CD14-positive monocyte (primary cell): ENCODE results near the gene SLC12A9. TPM values are rescaled to one million over a fixed set of nuclear protein-coding genes. Genes with fewer than 3 reads are reported as not detected.

Experiments
- DNase-seq, 3 donors: peaks; one replicate each; pipeline ENCODE4 v3.0.0-alpha.2; 2011 to 2022
- H2AFZ ChIP-seq: 2 replicates; pipeline ENCODE4 v1.6.0; 2012; ENCODE audit warnings: mild to moderate bottlenecking, low read depth, low read length, inconsistent platforms; ENCODE audit not compliant: insufficient read depth, poor library complexity, severe bottlenecking
- H3K27ac ChIP-seq, 2 donors: 1 replicate in 1 of 2; 2 replicates in 1 of 2; pipeline ENCODE4 v1.5.1; 2012 to 2013; ENCODE audit warnings: low read length in 2 of 2, control low read depth in 1 of 2, inconsistent platforms in 1 of 2, low read depth in 1 of 2, mild to moderate bottlenecking in 1 of 2
- H3K27me3 ChIP-seq, 2 donors: one replicate each; pipeline versions ENCODE4 v1.6.0 to v1.6.1; 2011 to 2013; ENCODE audit warnings: low read length in 2 of 2; ENCODE audit not compliant: control insufficient read depth in 2 of 2, insufficient read depth in 2 of 2
- H3K36me3 ChIP-seq, 2 donors: replicated peaks in 1 of 2; 1 replicate in 1 of 2; 2 replicates in 1 of 2; pipeline versions ENCODE4 v1.5.1 to v1.6.1; 2012 to 2013; ENCODE audit warnings: low read length in 2 of 2, control low read depth in 1 of 2, inconsistent platforms in 1 of 2, mild to moderate bottlenecking in 1 of 2; ENCODE audit not compliant: insufficient read depth in 2 of 2, control insufficient read depth in 1 of 2
- H3K4me1 ChIP-seq, 2 donors: 1 replicate in 1 of 2; 2 replicates in 1 of 2; pipeline versions ENCODE4 v1.5.1 to v1.6.1; 2012 to 2013; ENCODE audit warnings: low read length in 2 of 2, control low read depth in 1 of 2, inconsistent platforms in 1 of 2, mild to moderate bottlenecking in 1 of 2, moderate library complexity in 1 of 2; ENCODE audit not compliant: insufficient read depth in 2 of 2, control insufficient read depth in 1 of 2
- H3K4me2 ChIP-seq: replicated peaks from 2 replicates; pipeline ENCODE3; 2012; ENCODE audit warnings: low read length, moderate library complexity, mild to moderate bottlenecking; ENCODE audit not compliant: poor library complexity, severe bottlenecking; ENCODE audit errors: extremely low read depth
- H3K4me3 ChIP-seq, 3 experiments: fragments of 200-600 bp in 1 of 3; sonication (generic) in 1 of 3; replicated peaks in 1 of 3; 1 replicate in 2 of 3; 2 replicates in 1 of 3; pipeline ENCODE4 v1.5.1; 2011 to 2013; ENCODE audit warnings: low read length in 3 of 3, mild to moderate bottlenecking in 3 of 3, control low read depth in 2 of 3, low read depth in 2 of 3, inconsistent platforms in 1 of 3, moderate library complexity in 1 of 3
- H3K79me2 ChIP-seq: 2 replicates; pipeline ENCODE4 v1.6.0; 2012; ENCODE audit warnings: mild to moderate bottlenecking, control low read depth, inconsistent platforms, low read length, moderate library complexity; ENCODE audit not compliant: insufficient read depth
- H3K9ac ChIP-seq: 2 replicates; pipeline ENCODE4 v1.6.0; 2017; ENCODE audit warnings: low read length, mild to moderate bottlenecking; ENCODE audit not compliant: insufficient read depth, poor library complexity, severe bottlenecking
- H3K9me3 ChIP-seq, 2 donors: replicated peaks in 1 of 2; 1 replicate in 1 of 2; 2 replicates in 1 of 2; pipeline versions ENCODE4 v1.5.1 to v1.6.1; 2012 to 2013; ENCODE audit warnings: low read length in 2 of 2, control low read depth in 1 of 2; ENCODE audit not compliant: control insufficient read depth in 1 of 2, insufficient read depth in 1 of 2
- H4K20me1 ChIP-seq: 2 replicates; pipeline ENCODE4 v1.6.0; 2012; ENCODE audit warnings: mild to moderate bottlenecking, low read length, control low read depth, moderate library complexity; ENCODE audit not compliant: insufficient read depth
- H3K27ac Mint-ChIP-seq, 7 donors: one replicate each; pipeline ENCODE4 v1.8.0; 2020; ENCODE audit warnings: mild to moderate bottlenecking in 7 of 7, mixed read lengths in 7 of 7, moderate library complexity in 6 of 7, inconsistent platforms in 2 of 7
- H3K27me3 Mint-ChIP-seq, 3 donors: one replicate each; pipeline ENCODE4 v1.8.0; 2021 to 2022; ENCODE audit warnings: low read depth in 3 of 3, mild to moderate bottlenecking in 3 of 3, mixed read lengths in 3 of 3, moderate library complexity in 3 of 3, inconsistent platforms in 1 of 3
- H3K36me3 Mint-ChIP-seq, 2 donors: one replicate each; pipeline ENCODE4 v1.8.0; 2020; ENCODE audit warnings: mixed read lengths in 2 of 2, inconsistent platforms in 1 of 2, mild to moderate bottlenecking in 1 of 2
- H3K4me1 Mint-ChIP-seq: one replicate; pipeline ENCODE4 v1.8.0; 2020; ENCODE audit warnings: mild to moderate bottlenecking, mixed read lengths
- H3K4me3 Mint-ChIP-seq, 2 donors: one replicate each; pipeline ENCODE4 v1.8.0; 2020; ENCODE audit warnings: mild to moderate bottlenecking in 2 of 2, mixed read lengths in 2 of 2, moderate library complexity in 1 of 2
- H3K9me3 Mint-ChIP-seq, 7 donors: one replicate each; pipeline ENCODE4 v1.8.0; 2020 to 2022; ENCODE audit warnings: mixed read lengths in 7 of 7, mild to moderate bottlenecking in 6 of 7, moderate library complexity in 6 of 7, inconsistent platforms in 2 of 7
- whole genome bisulfite sequencing: methylation state at CpG from one replicate; pipeline ENCODE4 v1.1.5; 2013; ENCODE audit warnings: missing lambda C conversion rate; ENCODE audit not compliant: insufficient coverage; 5-methylcytosine and 5-hydroxymethylcytosine counted together
- intact Hi-C, 2 donors: fragments of 100-400 bp; cut with micrococcal nuclease; formaldehyde crosslinking; loops; one replicate each; pipeline versions ENCODE4 v1.15.0 to v1.15.1; 2023
- polyA plus RNA-seq, 3 donors: library from polyadenylated mRNA; depleted of rRNA in 1 of 3; unstranded in 2 of 3; stranded (reverse) in 1 of 3; fragments of 300-500 nt in 2 of 3; fragments of >200 nt in 1 of 3; fragmentation: Illumina TruSeq in 2 of 3; gene quantifications; 1 replicate in 2 of 3; 2 replicates in 1 of 3; pipeline ENCODE4 v1.2.3, GENCODE V29; 2012 to 2021
- TF ChIP-seq, protein P1 (sequence below): fragments of 200-600 bp; IDR thresholded peaks from one replicate; pipeline ENCODE4 v1.8.0; 2022; ENCODE audit warnings: antibody characterized with exemption, mild to moderate bottlenecking

Gene SLC12A9
- polyA plus RNA-seq, 3 donors, result 18.8 to 119 (median 19.3) TPM

DNA sequence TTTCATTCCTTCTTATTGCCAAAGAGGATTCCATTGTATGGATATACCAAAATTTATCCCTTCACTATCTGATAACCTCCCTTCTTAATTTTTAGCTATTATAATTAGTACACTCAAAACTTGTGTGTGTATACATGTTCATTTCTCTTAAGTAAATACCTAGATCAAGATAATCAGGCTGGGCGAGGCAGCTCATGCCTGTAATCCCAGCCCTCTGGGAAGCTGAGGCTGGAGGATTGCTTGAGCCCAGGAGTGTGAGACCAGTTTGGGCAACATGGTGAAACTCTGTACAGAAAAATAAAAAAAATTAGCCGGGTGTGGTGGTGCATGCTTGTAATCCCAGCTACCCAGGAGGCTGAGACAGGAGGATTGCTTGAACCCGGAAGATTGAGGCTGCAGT lies 59.0 kb downstream of the SLC12A9 start:
- Mint-ChIP-seq H3K27me3 (peaks cover 2 to 6% (median 5%) of the 10 kb centered on the region in 3 donors), H3K9me3 (peaks cover 0 to 11% (median 4%) of the 10 kb centered on the region in 7 donors), H3K27ac (peak overlapping the region in 4 of 7 donors; percentile 61 to 96 (median 86)), H3K36me3 (peaks cover 4% of the 10 kb centered on the region in 2 donors), H3K4me3 (no peak overlapping the region), H3K4me1 (peaks cover 34% of the 10 kb centered on the region)
- TF ChIP-seq, protein P1, sequence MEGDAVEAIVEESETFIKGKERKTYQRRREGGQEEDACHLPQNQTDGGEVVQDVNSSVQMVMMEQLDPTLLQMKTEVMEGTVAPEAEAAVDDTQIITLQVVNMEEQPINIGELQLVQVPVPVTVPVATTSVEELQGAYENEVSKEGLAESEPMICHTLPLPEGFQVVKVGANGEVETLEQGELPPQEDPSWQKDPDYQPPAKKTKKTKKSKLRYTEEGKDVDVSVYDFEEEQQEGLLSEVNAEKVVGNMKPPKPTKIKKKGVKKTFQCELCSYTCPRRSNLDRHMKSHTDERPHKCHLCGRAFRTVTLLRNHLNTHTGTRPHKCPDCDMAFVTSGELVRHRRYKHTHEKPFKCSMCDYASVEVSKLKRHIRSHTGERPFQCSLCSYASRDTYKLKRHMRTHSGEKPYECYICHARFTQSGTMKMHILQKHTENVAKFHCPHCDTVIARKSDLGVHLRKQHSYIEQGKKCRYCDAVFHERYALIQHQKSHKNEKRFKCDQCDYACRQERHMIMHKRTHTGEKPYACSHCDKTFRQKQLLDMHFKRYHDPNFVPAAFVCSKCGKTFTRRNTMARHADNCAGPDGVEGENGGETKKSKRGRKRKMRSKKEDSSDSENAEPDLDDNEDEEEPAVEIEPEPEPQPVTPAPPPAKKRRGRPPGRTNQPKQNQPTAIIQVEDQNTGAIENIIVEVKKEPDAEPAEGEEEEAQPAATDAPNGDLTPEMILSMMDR, result no peak
- Histone ChIP-seq H2AFZ (no peak overlapping the region), H3K4me1 (peaks cover 31 to 44% of the 10 kb centered on the region in 2 donors), H3K9ac (no peak overlapping the region), H3K36me3 (no peaks in the 10 kb centered on the region), H3K27ac (no peak overlapping the region), H3K4me3 (no peak overlapping the region), H3K79me2 (no peaks in the 10 kb centered on the region), H4K20me1 (no peaks in the 10 kb centered on the region), H3K9me3 (no peaks in the 10 kb centered on the region), H3K27me3 (no peaks in the 10 kb centered on the region), H3K4me2 (no peak overlapping the region)
- intact Hi-C loops, result no loop called here
- WGBS, result no CpG with 5 or more reads among the region's 3 CpGs
- DNase-seq, result no peak

DNA sequence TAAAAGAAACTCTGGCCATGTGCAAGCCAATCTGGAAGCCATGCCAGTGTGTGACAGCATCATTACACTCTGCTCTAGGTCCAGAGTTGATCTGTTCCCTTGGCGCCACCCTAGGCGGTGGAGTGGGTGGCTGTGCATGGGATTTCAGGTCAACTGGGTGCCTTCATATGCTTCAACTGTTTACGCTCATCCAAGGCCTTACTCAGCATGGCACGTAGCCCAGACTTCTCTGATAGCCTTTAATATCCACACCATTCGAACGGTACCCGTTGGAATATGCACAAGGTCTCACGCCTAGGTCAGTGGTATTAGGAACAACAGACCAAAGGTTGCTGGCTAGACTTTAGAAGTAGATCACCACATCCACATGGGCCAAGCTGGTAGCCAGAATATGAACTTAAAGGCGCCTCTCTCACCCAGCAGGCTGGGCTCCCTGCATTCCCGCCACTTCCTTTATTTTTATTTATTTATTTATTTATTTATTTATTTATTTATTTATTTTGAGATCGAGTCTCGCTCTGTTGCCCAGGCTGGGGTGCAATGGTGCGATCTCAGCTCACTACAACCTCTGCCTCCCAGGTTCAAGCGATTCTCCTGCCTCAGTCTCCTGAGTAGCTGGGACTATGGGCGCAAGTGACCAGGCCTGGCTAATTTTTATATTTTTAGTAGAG lies 61.8 kb downstream of the SLC12A9 start:
- H3K9me3 Mint-ChIP-seq, result peaks cover 0 to 9% (median 2%) of the 10 kb centered on the region in 7 donors
- H3K36me3 Mint-ChIP-seq, result peaks cover 4% of the 10 kb centered on the region in 2 donors
- H3K4me1 ChIP-seq, result peaks cover 31 to 44% of the 10 kb centered on the region in 2 donors
- no peaks in the 10 kb centered on the region for H3K27me3 ChIP-seq
- no peak overlapping the region for H3K9ac ChIP-seq
- no peak overlapping the region for H3K4me3 Mint-ChIP-seq
- H4K20me1 ChIP-seq, result no peaks in the 10 kb centered on the region
- peak overlapping the region in 6 of 7 donors; percentile 40 to 95 (median 84) for H3K27ac Mint-ChIP-seq
- peaks cover 39% of the 10 kb centered on the region for H3K4me1 Mint-ChIP-seq
- WGBS, result 72% methylated on average over 4 of the region's 15 CpGs
- TF ChIP-seq, protein P1, result no peak
- H3K4me2 ChIP-seq, result no peak overlapping the region
- intact Hi-C loops, result no loop called here
- H3K27me3 Mint-ChIP-seq, result peaks cover 3 to 10% (median 6%) of the 10 kb centered on the region in 3 donors
- DNase-seq, result no peak
- H2AFZ ChIP-seq, result no peak overlapping the region
- H3K36me3 ChIP-seq, result no peaks in the 10 kb centered on the region
- peak overlapping the region; percentile 52 to 67 for H3K27ac ChIP-seq
- no peaks in the 10 kb centered on the region for H3K79me2 ChIP-seq
- H3K9me3 ChIP-seq, result no peaks in the 10 kb centered on the region
- H3K4me3 ChIP-seq, result no peak overlapping the region
